Measurements from ENCODE around the gene KSR1.

- TF ChIP-seq CTCF (IDR thresholded peaks at IDR 0.05), result no peak
- TF ChIP-seq POLR2A (IDR thresholded peaks at IDR 0.05), result no peak
Measured at GRCh38 chr17:27665549-27665948, 209.3 kb downstream of the KSR1 start.

Data from breast epithelium (tissue), 3 donors.